NCI-H510A treated with DMSO at 0.1 percent for 48 hours (cell line): Measurements from ENCODE around the gene KLRF2.
"Not testable (repeated sequence)": the region's sequence is repeated elsewhere in the genome, so short reads cannot be mapped to it uniquely, and the experiment has no call there.

Experiments
- DNase-seq: peaks from one replicate; lab custom pipeline; 2025; lab: John Stamatoyannopoulos, UW

KLRF2 gene

GRCh38 chr12:9881246-9881645 lies at the start of gene KLRF2:
Gene KLRF2, plus strand, starts transcription at chr12:9881489. Its CDS starts 107 bp downstream, at chr12:9881596.
- DNase-seq, result no peak

- no peak for DNase-seq
Observed at GRCh38 chr12:9831720-9832119, 49.6 kb upstream of the KLRF2 start.

GRCh38 chr12:9843407-9843806 lies 37.9 kb upstream of the KLRF2 start:
- no peak for DNase-seq

DNA sequence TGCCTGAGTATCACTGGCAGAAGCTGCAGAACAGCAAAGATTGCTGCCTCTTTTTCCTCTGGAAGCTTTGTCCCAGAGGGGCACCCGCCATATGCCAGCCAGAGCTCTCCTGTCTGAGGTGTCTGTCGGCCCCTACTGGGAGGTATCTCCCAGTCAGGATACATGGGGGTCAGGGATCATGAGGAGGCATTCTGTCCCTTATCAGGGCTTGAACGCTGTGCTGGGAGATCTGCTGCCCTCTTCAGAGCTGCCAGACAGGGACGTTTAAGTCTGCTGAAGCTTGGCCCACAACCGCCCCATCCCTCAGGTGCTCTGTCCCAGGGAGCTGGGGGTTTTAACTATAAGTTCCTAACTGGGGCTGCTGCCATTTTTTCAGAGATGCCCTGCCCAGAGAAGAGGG lies 32.4 kb upstream of the KLRF2 start:
- DNase-seq, result no peak

- DNase-seq, result no peak
Observed at GRCh38 chr12:9851050-9851449, 30.2 kb upstream of the KLRF2 start.

GRCh38 chr12:9851927-9852326 lies 29.4 kb upstream of the KLRF2 start:
- no peak for DNase-seq

DNA sequence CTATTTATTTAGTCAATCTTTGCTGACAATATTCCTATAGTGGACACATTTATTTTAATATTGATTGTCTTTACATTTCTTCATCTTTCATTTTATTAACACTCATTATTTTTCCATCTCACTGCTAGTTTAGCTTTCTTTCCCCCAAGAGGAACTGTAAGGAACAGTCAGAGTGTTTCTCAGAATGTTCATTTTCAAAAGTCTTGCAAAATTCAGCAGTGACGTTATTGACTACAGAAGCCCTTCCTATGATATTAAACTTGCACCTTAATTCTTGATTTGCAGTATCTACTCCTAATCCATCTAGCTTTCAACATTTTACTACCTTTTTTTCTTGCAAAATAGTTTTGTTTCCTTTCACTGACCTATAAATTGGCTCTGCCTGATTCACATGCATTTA lies 25.1 kb upstream of the KLRF2 start:
- DNase-seq, result no peak

GRCh38 chr12:9856894-9857293 lies 24.4 kb upstream of the KLRF2 start:
- DNase-seq, result no peak

DNA sequence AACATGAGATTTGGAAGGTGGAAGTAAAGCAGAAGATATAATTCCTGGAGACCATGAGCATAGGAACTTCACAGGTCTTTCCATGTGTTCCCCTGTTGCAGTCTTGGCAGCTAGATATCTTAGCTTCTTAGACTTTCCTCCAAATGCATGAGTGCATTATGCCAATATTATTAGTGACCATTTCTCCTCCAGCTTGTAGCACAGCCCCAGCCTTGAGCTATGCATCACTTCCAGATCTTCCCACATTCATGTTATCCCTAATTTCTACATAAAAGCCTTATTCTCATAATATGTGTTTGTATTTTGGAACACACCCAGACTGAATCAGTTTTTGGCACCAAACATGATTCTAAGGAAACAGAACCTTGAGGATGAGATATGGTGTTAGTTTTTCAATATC lies 23.2 kb upstream of the KLRF2 start:
- DNase-seq, result no peak

DNA sequence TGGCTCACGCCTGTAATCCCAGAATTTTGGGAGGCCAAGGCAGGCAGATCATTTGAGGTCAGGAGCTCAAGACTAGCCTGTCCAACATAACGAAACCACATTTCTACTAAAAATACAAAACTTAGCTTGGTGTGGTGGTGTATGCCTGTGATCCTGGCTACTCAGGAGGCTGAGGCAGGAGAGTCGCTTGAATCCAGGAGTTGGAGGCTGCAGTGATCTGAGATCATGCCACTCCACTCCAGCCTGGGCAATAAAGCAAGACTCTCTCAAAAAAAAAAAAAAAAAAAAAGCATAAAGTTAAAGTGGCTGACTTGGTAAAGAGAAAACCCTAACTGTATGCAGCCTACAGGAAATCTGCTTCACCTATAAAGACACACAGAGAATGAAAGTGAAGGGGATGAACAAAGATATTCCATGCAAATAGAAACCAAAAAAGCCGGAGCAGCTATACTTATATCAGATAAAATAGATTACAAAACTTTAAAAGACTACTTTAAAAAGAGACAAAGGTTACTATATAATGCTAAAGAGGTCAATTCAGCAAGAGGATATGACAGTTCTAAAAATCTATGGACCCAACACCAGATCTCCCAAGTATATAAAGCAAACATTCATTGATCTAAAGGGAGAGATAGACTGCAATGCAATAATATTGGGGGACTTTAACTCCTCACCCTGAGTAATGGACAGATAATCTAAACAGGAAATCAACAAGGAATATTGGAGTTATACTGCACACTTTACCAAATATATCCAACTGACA lies 16.2 kb upstream of the KLRF2 start:
- DNase-seq, result no peak

DNA sequence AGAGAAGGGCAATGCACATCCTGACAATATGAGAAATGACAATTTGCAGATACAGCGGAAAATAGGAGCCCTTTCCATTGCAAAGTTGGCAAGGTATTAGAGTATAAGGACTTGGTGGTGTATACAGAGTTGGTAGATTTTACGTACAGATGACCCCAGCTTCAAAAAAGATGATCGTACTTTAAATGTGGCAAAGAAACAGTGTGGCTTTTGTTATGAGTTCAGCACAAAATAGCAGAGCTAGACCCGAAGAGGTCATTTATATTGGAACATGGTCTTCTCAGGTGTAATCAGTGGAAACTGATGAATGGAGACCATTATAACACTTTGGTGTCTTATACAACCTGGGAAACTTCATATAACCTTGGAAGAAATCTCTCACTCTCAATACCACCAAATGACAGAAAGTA lies 14.4 kb upstream of the KLRF2 start:
- DNase-seq, result no peak

GRCh38 chr12:9867531-9867930 lies 13.8 kb upstream of the KLRF2 start:
- no peak for DNase-seq

- no peak for DNase-seq
Observed at GRCh38 chr12:9868311-9868801, 12.9 kb upstream of the KLRF2 start.

DNA sequence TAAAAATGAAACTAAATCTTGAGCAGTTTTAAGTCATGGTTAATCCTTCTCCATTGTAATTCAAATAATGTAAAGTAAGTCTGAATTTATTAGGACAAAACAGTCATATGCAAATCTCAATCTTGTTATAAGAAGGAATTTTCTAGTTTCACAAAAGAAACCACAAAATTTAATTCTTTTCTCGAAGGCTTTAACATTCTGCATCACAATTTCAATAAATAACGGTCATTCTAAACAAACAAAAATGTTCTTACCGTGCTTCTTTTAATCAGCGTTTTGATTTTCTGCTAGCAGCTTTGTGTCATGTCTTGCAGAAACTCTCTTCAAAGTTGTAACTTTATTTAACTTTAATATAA lies 12.4 kb upstream of the KLRF2 start:
- DNase-seq, result no peak

GRCh38 chr12:9869307-9870161 lies 11.8 kb upstream of the KLRF2 start, which contains the start of gene CLEC2B:
Gene CLEC2B, minus strand, starts transcription at chr12:9869354.
- DNase-seq, result peak; percentile 6

DNA sequence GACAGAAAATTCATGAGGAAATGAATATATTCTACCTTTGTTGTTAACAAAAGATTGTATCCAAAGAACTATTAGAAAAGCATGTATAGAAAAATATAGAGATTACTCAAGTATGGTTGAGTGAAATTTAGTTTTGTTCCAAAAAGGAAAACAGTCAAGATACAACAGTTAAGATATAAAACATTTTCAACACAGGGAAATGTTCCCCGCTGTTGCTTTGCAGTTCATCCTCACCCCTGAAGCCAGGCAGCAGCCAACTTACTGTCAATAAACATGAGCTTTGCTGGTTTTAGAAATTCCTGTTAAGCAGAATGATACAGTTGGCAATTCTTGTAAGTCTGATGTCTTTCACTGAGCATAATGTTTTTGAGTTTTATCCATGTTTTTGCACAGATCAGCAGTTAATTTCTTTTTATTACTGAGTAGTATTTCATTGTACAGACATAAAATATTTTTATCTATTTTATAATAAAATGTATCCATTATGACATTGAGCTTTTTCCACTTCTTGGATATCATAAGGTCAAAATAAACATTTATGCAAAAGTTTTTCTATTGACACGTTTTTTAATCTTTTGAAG lies 10.9 kb upstream of the KLRF2 start:
- DNase-seq, result no peak

DNA sequence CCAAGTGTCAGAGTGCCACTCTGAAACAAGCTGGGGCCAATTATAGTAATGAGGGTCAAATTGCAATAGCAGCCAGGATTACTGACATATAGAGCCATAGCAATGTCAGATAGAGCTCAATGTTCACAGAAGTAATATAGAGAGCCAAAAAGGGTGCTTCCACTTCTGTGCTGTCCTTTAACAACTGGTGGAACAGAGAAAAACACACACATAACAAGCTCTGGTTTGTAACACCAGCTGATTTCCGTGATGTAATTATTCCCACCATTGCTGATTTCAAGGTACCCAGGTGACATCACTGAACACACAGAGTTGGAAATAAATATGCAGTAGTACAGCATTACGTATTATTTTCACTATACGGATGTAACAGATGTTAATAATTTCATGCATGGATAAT lies 9.1 kb upstream of the KLRF2 start:
- no peak for DNase-seq

- no peak for DNase-seq
Observed at GRCh38 chr12:9872742-9873141, 8.5 kb upstream of the KLRF2 start.

DNA sequence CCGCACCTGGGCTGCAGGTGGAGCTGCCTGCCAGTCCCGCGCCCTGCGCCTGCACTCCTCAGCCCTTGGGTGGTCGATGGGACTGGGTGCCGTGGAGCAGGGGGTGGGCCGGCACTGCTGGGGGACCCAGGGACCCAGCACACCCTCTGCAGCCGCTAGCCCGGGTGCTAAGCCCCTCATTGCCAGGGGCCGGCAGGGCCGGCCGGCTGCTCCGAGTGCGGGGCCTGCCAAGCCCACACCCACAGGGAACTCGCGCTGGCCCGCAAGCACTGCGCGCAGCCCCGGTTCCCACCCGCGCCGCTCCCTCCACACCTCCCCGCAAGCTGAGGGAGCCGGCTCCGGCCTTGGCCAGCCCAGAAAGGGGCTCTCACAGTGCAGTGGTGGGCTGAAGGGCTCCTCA lies 5.2 kb upstream of the KLRF2 start:
- DNase-seq, result not testable (repeated sequence)

DNA sequence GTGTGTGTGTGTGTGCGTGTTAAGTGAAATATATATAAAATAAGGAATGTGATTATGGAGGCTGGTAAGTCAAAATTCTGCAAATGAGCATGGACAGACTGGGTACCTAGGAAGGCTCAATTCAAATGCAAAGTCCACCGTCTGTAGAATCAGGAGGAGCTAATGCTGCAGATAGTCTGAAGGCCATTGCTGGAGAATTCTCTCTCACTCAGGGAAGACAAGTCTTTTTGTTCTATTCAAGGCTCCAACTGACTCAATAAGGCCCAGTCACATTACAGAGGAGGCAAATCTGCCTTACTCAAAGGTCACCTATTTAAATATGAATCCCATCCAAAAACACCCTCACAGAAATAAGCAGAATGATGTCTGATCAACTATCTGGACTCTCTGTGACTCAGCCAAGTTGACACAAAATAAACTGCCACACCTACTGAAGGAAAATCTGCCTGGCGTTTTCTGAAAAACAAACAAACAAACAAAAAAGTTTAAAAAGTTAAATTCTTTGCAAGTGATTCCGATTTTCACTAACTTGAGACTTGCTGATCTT lies 684 bp upstream of the KLRF2 start:
- DNase-seq, result no peak

DNA sequence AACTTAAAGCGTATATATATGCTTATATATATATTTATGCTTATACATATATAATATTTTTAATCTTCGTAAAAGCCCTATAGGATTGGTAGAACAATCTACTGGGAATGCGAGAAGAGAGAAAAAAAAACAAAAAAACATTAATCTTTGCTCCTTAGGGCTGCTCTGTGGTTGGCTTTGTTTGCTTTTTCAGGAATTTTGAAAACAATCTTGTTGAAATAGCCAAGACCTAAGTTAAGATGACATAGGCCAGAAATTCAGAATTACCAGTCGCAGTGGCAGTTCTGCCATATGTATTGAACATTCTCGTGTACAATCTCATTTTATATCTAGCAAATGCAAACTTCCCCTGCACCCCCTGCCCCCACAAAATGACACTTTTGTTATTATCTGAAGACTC lies 699 bp downstream of the KLRF2 start:
- DNase-seq, result no peak

GRCh38 chr12:9883175-9883574 lies 1.9 kb downstream of the KLRF2 start:
- DNase-seq, result no peak
